Lower lobe of right lung (tissue), 2 donors: ENCODE measurements around the gene PAK1. TPM values are rescaled to one million over a fixed set of nuclear protein-coding genes. Genes with fewer than 3 reads are reported as not detected.

Source experiments
- ATAC-seq, 2 donors: fragments of 200-7000 bp; cut with Tn5 transposase; one replicate each; pipeline ENCODE4 v1.9.1; 2020 to 2022; ENCODE audit warnings: mild to moderate bottlenecking in 2 of 2, moderate library complexity in 2 of 2
- DNase-seq: peaks from one replicate; pipeline ENCODE4 v3.0.0-alpha.2; 2020
- H3K27ac ChIP-seq: fragments of 200-600 bp; one replicate; pipeline ENCODE4 v1.8.0; 2022
- H3K27me3 ChIP-seq: fragments of 200-600 bp; one replicate; pipeline ENCODE4 v1.8.0; 2022; ENCODE audit warnings: low read depth
- H3K36me3 ChIP-seq: fragments of 200-600 bp; one replicate; pipeline ENCODE4 v1.8.0; 2022; ENCODE audit warnings: mild to moderate bottlenecking
- H3K4me1 ChIP-seq: fragments of 200-600 bp; one replicate; pipeline ENCODE4 v1.8.0; 2022
- H3K4me3 ChIP-seq: fragments of 200-600 bp; one replicate; pipeline ENCODE4 v1.8.0; 2022; ENCODE audit warnings: mild to moderate bottlenecking
- H3K9me3 ChIP-seq: fragments of 200-600 bp; one replicate; pipeline ENCODE4 v1.8.0; 2022
- intact Hi-C: fragments of 100-400 bp; cut with DNase I; formaldehyde crosslinking; loops from one replicate; pipeline ENCODE4 v1.11.0; 2022
- total RNA-seq: library from RNA; stranded (reverse); fragmentation: NEBNext Ultra II Directional; extraction: Animal tissue kit (Norgen Biotek cat#: 25700); gene quantifications from one replicate; pipeline ENCODE4 v1.2.1, GENCODE V29; 2021
- TF ChIP-seq, protein P1 (sequence below): fragments of 200-600 bp; IDR thresholded peaks from one replicate; pipeline ENCODE4 v1.8.0; 2022; ENCODE audit warnings: antibody characterized with exemption, mild to moderate bottlenecking
- donor health status: DM: no; HTN: yes; CAD: no; lungs with severe emphysema.

PAK1 gene
- total RNA-seq, 1 donor from 2014 or later = 40.6 TPM

DNA sequence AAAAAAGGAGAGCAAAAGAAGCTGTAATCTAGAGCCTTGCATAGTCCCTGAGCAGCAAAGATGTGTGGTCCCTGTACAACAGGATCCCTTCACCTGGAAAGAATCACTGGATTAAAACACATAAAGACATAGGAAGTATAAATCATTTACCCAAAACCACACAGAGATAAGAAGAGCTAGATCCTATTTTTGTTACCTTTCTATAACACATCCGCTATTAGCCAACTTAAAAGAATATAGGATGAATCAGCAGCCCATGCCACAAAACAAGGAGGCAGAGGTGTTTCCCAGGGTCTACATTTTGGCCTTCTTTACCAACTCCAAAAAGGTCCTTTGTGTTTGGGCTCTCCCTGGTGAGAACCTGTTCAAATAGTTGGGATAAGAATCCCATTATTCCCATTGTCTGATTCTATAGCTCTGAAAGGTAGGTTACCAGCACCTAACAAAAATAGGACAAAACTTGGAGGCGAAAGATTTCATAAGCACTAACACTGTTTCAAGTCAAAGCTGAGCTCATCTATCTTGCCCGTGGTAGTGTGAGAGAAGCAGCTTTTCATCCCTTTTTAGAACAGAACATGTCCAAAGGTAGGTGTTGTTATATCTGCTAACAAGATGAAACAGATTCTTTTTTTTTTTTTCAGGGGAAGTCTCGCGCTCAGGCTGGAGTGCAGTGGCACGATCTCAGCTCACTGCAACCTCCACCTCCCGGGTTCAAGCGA is 26.8 kb downstream of the PAK1 start:
- intact Hi-C loops = no loop called here
- no peak overlapping the region for H3K4me3 ChIP-seq
- ATAC-seq = no peak
- H3K27ac ChIP-seq = no peak overlapping the region
- no peak for DNase-seq
- H3K9me3 ChIP-seq = no peaks in the 10 kb centered on the region
- TF ChIP-seq, protein P1, sequence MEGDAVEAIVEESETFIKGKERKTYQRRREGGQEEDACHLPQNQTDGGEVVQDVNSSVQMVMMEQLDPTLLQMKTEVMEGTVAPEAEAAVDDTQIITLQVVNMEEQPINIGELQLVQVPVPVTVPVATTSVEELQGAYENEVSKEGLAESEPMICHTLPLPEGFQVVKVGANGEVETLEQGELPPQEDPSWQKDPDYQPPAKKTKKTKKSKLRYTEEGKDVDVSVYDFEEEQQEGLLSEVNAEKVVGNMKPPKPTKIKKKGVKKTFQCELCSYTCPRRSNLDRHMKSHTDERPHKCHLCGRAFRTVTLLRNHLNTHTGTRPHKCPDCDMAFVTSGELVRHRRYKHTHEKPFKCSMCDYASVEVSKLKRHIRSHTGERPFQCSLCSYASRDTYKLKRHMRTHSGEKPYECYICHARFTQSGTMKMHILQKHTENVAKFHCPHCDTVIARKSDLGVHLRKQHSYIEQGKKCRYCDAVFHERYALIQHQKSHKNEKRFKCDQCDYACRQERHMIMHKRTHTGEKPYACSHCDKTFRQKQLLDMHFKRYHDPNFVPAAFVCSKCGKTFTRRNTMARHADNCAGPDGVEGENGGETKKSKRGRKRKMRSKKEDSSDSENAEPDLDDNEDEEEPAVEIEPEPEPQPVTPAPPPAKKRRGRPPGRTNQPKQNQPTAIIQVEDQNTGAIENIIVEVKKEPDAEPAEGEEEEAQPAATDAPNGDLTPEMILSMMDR = no peak
- H3K27me3 ChIP-seq = no peaks in the 10 kb centered on the region
- no peaks in the 10 kb centered on the region for H3K4me1 ChIP-seq
- no peaks in the 10 kb centered on the region for H3K36me3 ChIP-seq

DNA sequence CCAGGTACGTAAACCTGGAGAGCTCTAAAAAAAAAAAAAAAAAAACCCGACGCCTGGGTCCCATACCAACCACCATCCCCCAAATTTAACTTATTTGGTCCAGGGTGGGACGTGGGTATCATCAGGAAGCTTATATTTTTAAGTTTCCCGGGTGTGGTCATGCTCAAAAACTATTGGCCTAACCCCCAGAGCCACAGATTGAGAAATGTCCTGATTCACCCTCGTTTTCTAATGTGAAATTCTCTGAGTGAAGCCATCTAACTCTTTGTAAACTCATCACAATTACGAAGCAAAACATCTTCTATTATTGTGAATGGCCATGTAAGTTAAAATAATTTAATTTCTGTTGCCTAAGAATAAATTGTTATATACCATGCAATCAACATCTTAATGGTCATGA is 29.6 kb downstream of the PAK1 start:
- no peak for DNase-seq
- ATAC-seq = no peak
- Histone ChIP-seq H3K4me1 (no peaks in the 10 kb centered on the region), H3K27ac (no peak overlapping the region), H3K36me3 (no peaks in the 10 kb centered on the region), H3K9me3 (no peaks in the 10 kb centered on the region), H3K27me3 (no peaks in the 10 kb centered on the region), H3K4me3 (no peak overlapping the region)
- intact Hi-C loops = no loop called here
- TF ChIP-seq, protein P1 = no peak

DNA sequence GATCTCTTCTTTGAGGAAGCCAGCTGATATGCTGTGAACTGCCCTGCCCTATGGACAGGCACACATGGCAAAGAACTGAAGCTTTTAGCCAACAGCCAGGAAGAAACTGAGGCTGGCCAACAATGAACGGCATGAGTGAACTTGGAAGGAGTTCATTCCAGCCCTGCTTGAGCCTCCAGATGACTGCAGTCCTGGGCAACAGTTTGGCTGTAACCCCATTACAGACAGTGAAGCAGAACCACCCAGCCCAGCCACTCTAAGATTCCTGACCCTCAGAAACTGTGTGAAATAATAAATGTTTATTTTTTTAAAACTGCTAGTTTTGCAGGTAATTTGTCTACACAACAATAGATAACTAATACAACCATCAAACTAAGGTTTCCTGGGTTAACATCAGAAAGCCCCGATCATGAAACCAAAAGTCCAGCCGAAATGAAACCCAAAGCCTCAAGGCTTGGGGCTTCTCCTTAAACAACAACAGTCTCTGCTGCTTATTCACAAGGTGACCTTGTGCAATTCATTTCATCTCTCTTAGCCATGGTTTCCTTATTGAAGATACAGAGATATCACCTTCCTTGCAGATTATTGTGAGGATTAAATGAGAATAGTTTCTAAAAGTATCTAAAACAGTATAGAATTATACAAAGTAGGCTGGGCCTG is 31.4 kb downstream of the PAK1 start:
- no peaks in the 10 kb centered on the region for H3K27me3 ChIP-seq
- no peaks in the 10 kb centered on the region for H3K36me3 ChIP-seq
- no peak for ATAC-seq
- H3K4me1 ChIP-seq = no peaks in the 10 kb centered on the region
- intact Hi-C loops = no loop called here
- TF ChIP-seq, protein P1 = no peak
- H3K9me3 ChIP-seq = no peaks in the 10 kb centered on the region
- no peak overlapping the region for H3K4me3 ChIP-seq
- no peak overlapping the region for H3K27ac ChIP-seq
- DNase-seq = no peak

DNA sequence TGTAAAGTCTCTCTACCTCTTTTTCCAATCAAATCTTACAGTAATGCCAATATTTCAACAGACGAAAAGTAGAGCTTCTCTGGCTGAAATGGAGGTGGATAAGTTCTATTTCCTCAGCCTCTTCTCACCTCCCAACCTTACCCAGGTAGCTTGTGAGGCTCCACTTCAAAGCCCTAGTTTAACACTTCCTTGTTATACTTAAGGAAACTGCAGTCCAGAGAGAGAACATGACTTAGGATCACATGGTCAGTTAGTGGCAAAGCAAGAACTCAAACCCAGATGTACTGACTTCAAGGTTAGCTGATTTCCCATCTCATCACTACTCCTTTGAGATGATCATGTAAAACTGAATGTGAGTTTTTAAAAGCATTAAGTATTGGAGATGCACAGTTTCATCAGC is 32.5 kb downstream of the PAK1 start:
- Histone ChIP-seq H3K27ac (no peak overlapping the region), H3K4me1 (no peaks in the 10 kb centered on the region), H3K27me3 (no peaks in the 10 kb centered on the region), H3K36me3 (no peaks in the 10 kb centered on the region), H3K4me3 (no peak overlapping the region), H3K9me3 (no peaks in the 10 kb centered on the region)
- TF ChIP-seq, protein P1 = no peak
- DNase-seq = no peak
- ATAC-seq = no peak
- intact Hi-C loops = no loop called here

DNA sequence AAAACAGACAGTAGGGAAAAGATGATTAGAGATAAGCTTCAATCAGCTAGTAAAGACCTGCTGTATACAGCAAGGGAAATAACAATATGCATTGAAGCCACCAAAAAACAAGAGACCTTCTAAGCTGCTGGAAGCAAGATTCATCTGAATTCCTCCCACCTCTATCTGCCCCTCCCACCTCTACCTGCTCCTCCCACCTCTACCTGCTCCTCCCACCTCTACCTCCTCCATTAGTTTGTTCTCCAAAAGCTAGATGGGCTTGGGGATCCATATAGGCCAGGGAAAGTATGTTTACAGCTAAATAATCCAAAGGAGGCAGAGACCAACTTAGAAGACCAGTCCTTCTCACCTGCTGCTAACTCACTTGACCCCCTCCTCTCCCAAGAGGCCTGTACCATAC is 33.2 kb downstream of the PAK1 start:
- H3K36me3 ChIP-seq = no peaks in the 10 kb centered on the region
- no peak overlapping the region for H3K27ac ChIP-seq
- H3K4me1 ChIP-seq = no peaks in the 10 kb centered on the region
- ATAC-seq (no peak), DNase-seq (no peak)
- no peaks in the 10 kb centered on the region for H3K27me3 ChIP-seq
- H3K9me3 ChIP-seq = no peaks in the 10 kb centered on the region
- H3K4me3 ChIP-seq = no peak overlapping the region
- intact Hi-C loops = no loop called here
- TF ChIP-seq, protein P1 = no peak
